DOHH2 (cell line): Measurements from ENCODE around the gene SELENOS.

ENCODE experiments used
- H3F3A ChIP-seq: fragments of 200-600 bp; sonication (generic), shearing (Covaris generic); 2 replicates; pipeline ENCODE4 v1.6.0; 2016; ENCODE audit warnings: antibody characterized with exemption, mild to moderate bottlenecking; ENCODE audit not compliant: control insufficient read depth, insufficient read depth
- H3K27ac ChIP-seq: fragments of 200-600 bp; sonication (generic); 2 replicates; pipeline ENCODE4 v1.5.1; 2014; ENCODE audit warnings: low read depth, mild to moderate bottlenecking, low read length, moderate library complexity
- H3K27me3 ChIP-seq: fragments of 200-600 bp; sonication (generic); 2 replicates; pipeline ENCODE4 v1.6.1; 2014; ENCODE audit warnings: mild to moderate bottlenecking, low read length, mixed read lengths; ENCODE audit not compliant: control insufficient read depth
- H3K36me3 ChIP-seq: fragments of 200-600 bp; sonication (generic); 2 replicates; pipeline ENCODE4 v1.6.1; 2014; ENCODE audit warnings: mild to moderate bottlenecking, low read length, moderate library complexity, mixed read lengths; ENCODE audit not compliant: control insufficient read depth
- H3K4me1 ChIP-seq: fragments of 200-600 bp; sonication (generic); 2 replicates; pipeline ENCODE4 v1.6.1; 2014; ENCODE audit warnings: mild to moderate bottlenecking, low read length, mixed read lengths; ENCODE audit not compliant: control insufficient read depth
- H3K4me2 ChIP-seq: fragments of 200-600 bp; sonication (generic); 2 replicates; pipeline ENCODE4 v1.6.0; 2014; ENCODE audit warnings: mild to moderate bottlenecking, low read length, moderate library complexity
- H3K4me3 ChIP-seq: fragments of 200-600 bp; sonication (generic); 2 replicates; pipeline ENCODE4 v1.5.1; 2014; ENCODE audit warnings: mild to moderate bottlenecking, low read length, mixed read lengths
- H3K79me2 ChIP-seq: fragments of 200-600 bp; sonication (generic); 2 replicates; pipeline ENCODE4 v1.6.1; 2014; ENCODE audit warnings: mild to moderate bottlenecking, low read length, mixed read lengths; ENCODE audit not compliant: control insufficient read depth
- H3K9me2 ChIP-seq: fragments of 200-600 bp; sonication (generic); replicated peaks from 2 replicates; pipeline ENCODE4 v1.6.1; 2014; ENCODE audit warnings: mild to moderate bottlenecking, low read length, mixed read lengths; ENCODE audit not compliant: control insufficient read depth
- H3K9me3 ChIP-seq: fragments of 200-600 bp; sonication (generic); 2 replicates; pipeline ENCODE4 v1.6.1; 2014; ENCODE audit warnings: antibody characterized with exemption, low read length, mixed read lengths; ENCODE audit not compliant: control insufficient read depth, insufficient read depth
- H4K20me1 ChIP-seq: fragments of 200-600 bp; sonication (generic); 2 replicates; pipeline ENCODE4 v1.6.0; 2014; ENCODE audit warnings: low read depth, mild to moderate bottlenecking, antibody characterized with exemption, low read length, moderate library complexity; ENCODE audit not compliant: control insufficient read depth, insufficient read depth
- EZH2phosphoT487 ChIP-seq: fragments of 200-600 bp; sonication (generic); IDR thresholded peaks from 2 replicates; pipeline ENCODE4 v1.6.1; 2017; ENCODE audit warnings: borderline replicate concordance, mild to moderate bottlenecking, antibody characterized with exemption, low read length, moderate library complexity, mixed read lengths
- TF ChIP-seq, protein P1 (sequence below): fragments of 200-600 bp; sonication (generic); IDR thresholded peaks from one replicate; pipeline ENCODE4 v1.5.1; 2014; ENCODE audit warnings: antibody characterized with exemption, mild to moderate bottlenecking, low read depth, low read length; ENCODE audit not compliant: poor library complexity, severe bottlenecking

The SELENOS gene

DNA sequence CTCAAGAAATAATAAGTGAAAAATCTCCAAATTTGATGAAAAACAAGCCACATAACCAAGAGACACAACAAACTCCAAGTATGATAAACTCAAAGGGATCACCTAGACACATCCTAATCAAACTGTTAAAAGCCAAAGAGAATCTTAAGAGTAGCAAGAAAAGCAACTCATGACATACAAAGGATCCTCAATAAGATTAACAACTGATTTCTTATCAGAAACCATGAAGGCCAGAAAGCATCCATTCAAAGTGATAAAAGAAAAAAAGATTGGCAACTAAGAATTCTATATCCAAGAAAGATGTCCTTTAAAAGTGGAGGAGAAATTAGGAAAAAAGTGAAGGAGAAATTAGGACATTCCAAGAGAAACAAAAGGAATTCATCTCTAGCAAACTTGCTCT lies 49.0 kb downstream of the SELENOS start:
- H3K9me2 ChIP-seq = no peaks in the 10 kb centered on the region
- H3K4me2 ChIP-seq = no peak overlapping the region
- H3K4me3 ChIP-seq = no peak overlapping the region
- H3K79me2 ChIP-seq = peaks cover 94% of the 10 kb centered on the region
- H3K27me3 ChIP-seq = no peaks in the 10 kb centered on the region
- H4K20me1 ChIP-seq = peaks cover 7% of the 10 kb centered on the region
- H3K36me3 ChIP-seq = peaks cover 22% of the 10 kb centered on the region
- no peaks in the 10 kb centered on the region for H3F3A ChIP-seq
- no peak overlapping the region for H3K27ac ChIP-seq
- H3K4me1 ChIP-seq = no peaks in the 10 kb centered on the region
- no peak for TF ChIP-seq EZH2phosphoT487
- TF ChIP-seq, protein P1, sequence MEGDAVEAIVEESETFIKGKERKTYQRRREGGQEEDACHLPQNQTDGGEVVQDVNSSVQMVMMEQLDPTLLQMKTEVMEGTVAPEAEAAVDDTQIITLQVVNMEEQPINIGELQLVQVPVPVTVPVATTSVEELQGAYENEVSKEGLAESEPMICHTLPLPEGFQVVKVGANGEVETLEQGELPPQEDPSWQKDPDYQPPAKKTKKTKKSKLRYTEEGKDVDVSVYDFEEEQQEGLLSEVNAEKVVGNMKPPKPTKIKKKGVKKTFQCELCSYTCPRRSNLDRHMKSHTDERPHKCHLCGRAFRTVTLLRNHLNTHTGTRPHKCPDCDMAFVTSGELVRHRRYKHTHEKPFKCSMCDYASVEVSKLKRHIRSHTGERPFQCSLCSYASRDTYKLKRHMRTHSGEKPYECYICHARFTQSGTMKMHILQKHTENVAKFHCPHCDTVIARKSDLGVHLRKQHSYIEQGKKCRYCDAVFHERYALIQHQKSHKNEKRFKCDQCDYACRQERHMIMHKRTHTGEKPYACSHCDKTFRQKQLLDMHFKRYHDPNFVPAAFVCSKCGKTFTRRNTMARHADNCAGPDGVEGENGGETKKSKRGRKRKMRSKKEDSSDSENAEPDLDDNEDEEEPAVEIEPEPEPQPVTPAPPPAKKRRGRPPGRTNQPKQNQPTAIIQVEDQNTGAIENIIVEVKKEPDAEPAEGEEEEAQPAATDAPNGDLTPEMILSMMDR = no peak
- no peaks in the 10 kb centered on the region for H3K9me3 ChIP-seq

DNA sequence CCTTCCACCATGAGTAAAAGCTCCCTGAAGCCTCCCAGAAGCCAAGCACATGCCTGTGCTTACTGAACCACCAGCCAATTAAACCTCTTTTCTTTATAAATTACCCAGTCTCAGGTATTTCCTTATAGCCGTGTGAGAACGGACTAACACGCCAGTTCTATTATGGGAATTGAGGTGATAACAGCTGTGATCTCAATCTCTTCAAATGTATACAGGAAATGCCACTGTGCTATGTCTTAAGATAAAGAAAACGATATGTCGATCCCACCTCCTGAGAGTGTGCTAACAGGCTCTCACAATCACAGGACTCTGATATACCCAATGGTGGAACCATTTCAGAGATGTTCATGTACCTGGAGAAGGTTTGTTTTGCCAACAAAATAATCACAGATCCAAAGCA lies 51.6 kb downstream of the SELENOS start:
- TF ChIP-seq EZH2phosphoT487 = no peak
- TF ChIP-seq, protein P1 = no peak
- peaks cover 90% of the 10 kb centered on the region for H3K79me2 ChIP-seq
- no peak overlapping the region for H3K27ac ChIP-seq

More for the DNA sequence above, 51.6 kb downstream of the SELENOS start:
- Histone ChIP-seq H3F3A (no peaks in the 10 kb centered on the region), H3K36me3 (peaks cover 10% of the 10 kb centered on the region), H3K4me3 (no peak overlapping the region), H3K9me2 (no peaks in the 10 kb centered on the region), H3K4me1 (no peaks in the 10 kb centered on the region), H3K9me3 (no peaks in the 10 kb centered on the region), H4K20me1 (peaks cover 7% of the 10 kb centered on the region), H3K4me2 (no peak overlapping the region), H3K27me3 (no peaks in the 10 kb centered on the region)
